HEK293T (cell line): Measurements from ENCODE around the gene FADS3.

Experiments used
- ELF4 ChIP-seq: fragments of 450-650 bp; IDR thresholded peaks from 2 replicates; pipeline ENCODE4 v1.6.1; 2017; ENCODE audit warnings: antibody characterized with exemption
- SP1 ChIP-seq: fragments of 450-650 bp; IDR thresholded peaks from 2 replicates; pipeline ENCODE4 v1.6.1; 2017
- ZNF384 ChIP-seq: fragments of 450-650 bp; IDR thresholded peaks from 2 replicates; pipeline ENCODE4 v1.6.1; 2016

- TF ChIP-seq SP1 (no peak), ELF4 (no peak), ZNF384 (no peak)
These were observed 52.4 kb downstream of the FADS3 start for GRCh38 chr11:61838921-61839320.
